ENCODE data around the gene BDNF. TPM values are rescaled to one million over a fixed set of nuclear protein-coding genes. Genes with fewer than 3 reads are reported as not detected.
"Not testable (repeated sequence)": the region's sequence is repeated elsewhere in the genome, so short reads cannot be mapped to it uniquely, and the experiment has no call there.

BDNF gene
- total RNA-seq, 2 donors from 2014 or later, result 0.33 TPM; not detected in 1

GRCh38 chr11:27665508-27666101, 34.6 kb downstream of the BDNF start:
- not testable (repeated sequence) for H3K27ac ChIP-seq (ENCODE audit: low read depth, low read length); H3K4me1 Mint-ChIP-seq; H3K4me3 ChIP-seq (ENCODE audit: low read length); H3K36me3 Mint-ChIP-seq (ENCODE audit: low read depth); H3K4me1 ChIP-seq (ENCODE audit: control insufficient read depth, insufficient read depth, low read length); H3K9ac ChIP-seq (ENCODE audit: extremely low read depth, low read length, poor library complexity, severe bottlenecking); H3K36me3 ChIP-seq (ENCODE audit: control insufficient read depth, insufficient read depth, low read length); H3K9me3 ChIP-seq (ENCODE audit: control insufficient read depth, low read length); H3K27me3 Mint-ChIP-seq (ENCODE audit: insufficient read depth); H3K27me3 ChIP-seq (ENCODE audit: control insufficient read depth, insufficient read depth, low read length, poor library complexity, severe bottlenecking)
- peak overlapping the region; percentile 33 for H3K4me3 Mint-ChIP-seq
- H3K9me3 Mint-ChIP-seq, result peaks cover 29% of the 10 kb centered on the region
- peak; percentile 61 for DNase-seq
- TF ChIP-seq, protein P1, sequence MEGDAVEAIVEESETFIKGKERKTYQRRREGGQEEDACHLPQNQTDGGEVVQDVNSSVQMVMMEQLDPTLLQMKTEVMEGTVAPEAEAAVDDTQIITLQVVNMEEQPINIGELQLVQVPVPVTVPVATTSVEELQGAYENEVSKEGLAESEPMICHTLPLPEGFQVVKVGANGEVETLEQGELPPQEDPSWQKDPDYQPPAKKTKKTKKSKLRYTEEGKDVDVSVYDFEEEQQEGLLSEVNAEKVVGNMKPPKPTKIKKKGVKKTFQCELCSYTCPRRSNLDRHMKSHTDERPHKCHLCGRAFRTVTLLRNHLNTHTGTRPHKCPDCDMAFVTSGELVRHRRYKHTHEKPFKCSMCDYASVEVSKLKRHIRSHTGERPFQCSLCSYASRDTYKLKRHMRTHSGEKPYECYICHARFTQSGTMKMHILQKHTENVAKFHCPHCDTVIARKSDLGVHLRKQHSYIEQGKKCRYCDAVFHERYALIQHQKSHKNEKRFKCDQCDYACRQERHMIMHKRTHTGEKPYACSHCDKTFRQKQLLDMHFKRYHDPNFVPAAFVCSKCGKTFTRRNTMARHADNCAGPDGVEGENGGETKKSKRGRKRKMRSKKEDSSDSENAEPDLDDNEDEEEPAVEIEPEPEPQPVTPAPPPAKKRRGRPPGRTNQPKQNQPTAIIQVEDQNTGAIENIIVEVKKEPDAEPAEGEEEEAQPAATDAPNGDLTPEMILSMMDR (conservative IDR thresholded peaks at IDR 0.05), result peak; percentile 57
- H3K27ac Mint-ChIP-seq, result peak overlapping the region; percentile 91
- WGBS, 2 experiments (ENCODE audit: insufficient coverage in 1 of 2, insufficient read length in 1 of 2), result 71 to 84% methylated on average over 7 to 11 of the region's 11 CpGs

GRCh38 chr11:27663326-27663725, 36.9 kb downstream of the BDNF start:
- DNase-seq, result no peak
- Mint-ChIP-seq H3K4me3 (no peak overlapping the region), H3K9me3 (peaks cover 22% of the 10 kb centered on the region), H3K4me1 (no peaks in the 10 kb centered on the region), H3K27me3 (ENCODE audit: insufficient read depth) (peaks cover 4% of the 10 kb centered on the region), H3K27ac (no peak overlapping the region), H3K36me3 (ENCODE audit: low read depth) (no peaks in the 10 kb centered on the region)
- WGBS, 2 experiments (ENCODE audit: insufficient coverage in 1 of 2, insufficient read length in 1 of 2), result 96 to 100% methylated on average over 1 to 2 of the region's 2 CpGs
- TF ChIP-seq, protein P1 (conservative IDR thresholded peaks at IDR 0.05), result no peak
- H3K27me3 ChIP-seq (ENCODE audit: control insufficient read depth, insufficient read depth, low read length, poor library complexity, severe bottlenecking), result no peaks in the 10 kb centered on the region
- no peak overlapping the region for H3K9ac ChIP-seq (ENCODE audit: extremely low read depth, low read length, poor library complexity, severe bottlenecking)
- no peak overlapping the region for H3K27ac ChIP-seq (ENCODE audit: low read depth, low read length)
- no peaks in the 10 kb centered on the region for H3K36me3 ChIP-seq (ENCODE audit: control insufficient read depth, insufficient read depth, low read length)
- no peak overlapping the region for H3K4me3 ChIP-seq (ENCODE audit: low read length)
- no peaks in the 10 kb centered on the region for H3K4me1 ChIP-seq (ENCODE audit: control insufficient read depth, insufficient read depth, low read length)
- H3K9me3 ChIP-seq (ENCODE audit: control insufficient read depth, low read length), result peaks cover 8% of the 10 kb centered on the region

DNA sequence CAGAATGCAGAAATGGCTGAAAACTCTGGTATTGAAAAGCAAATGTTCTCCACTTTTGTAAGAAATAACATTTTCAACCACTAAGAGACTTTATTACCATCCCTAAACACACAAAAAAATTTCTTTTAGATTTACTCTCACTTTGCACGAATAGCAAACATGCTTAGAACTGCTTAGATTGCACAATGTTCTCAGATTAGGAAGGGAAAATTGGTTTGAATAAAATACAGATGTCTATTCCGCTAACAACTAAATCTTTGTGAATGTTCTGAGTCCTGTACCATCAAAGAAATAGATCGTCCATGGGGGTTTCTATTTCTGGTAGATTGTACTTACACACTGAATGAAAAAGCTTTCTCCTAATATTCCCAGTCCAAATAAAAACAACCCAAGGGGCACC, 40.1 kb downstream of the BDNF start:
- H3K36me3 ChIP-seq (ENCODE audit: control insufficient read depth, insufficient read depth, low read length), result no peaks in the 10 kb centered on the region
- H3K9ac ChIP-seq (ENCODE audit: extremely low read depth, low read length, poor library complexity, severe bottlenecking), result no peak overlapping the region
- H3K9me3 ChIP-seq (ENCODE audit: control insufficient read depth, low read length), result peaks cover 8% of the 10 kb centered on the region
- H3K27ac ChIP-seq (ENCODE audit: low read depth, low read length), result no peak overlapping the region
- H3K4me3 ChIP-seq (ENCODE audit: low read length), result no peak overlapping the region
- no peaks in the 10 kb centered on the region for H3K27me3 Mint-ChIP-seq (ENCODE audit: insufficient read depth)
- H3K9me3 Mint-ChIP-seq, result peaks cover 4% of the 10 kb centered on the region
- TF ChIP-seq, protein P1 (conservative IDR thresholded peaks at IDR 0.05), result no peak
- H3K4me3 Mint-ChIP-seq, result no peak overlapping the region
- H3K36me3 Mint-ChIP-seq (ENCODE audit: low read depth), result no peaks in the 10 kb centered on the region
- 95 to 100% methylated on average over 2 to 3 of the region's 3 CpGs for WGBS, 2 experiments (ENCODE audit: insufficient coverage in 1 of 2, insufficient read length in 1 of 2)
- no peak overlapping the region for H3K27ac Mint-ChIP-seq
- H3K27me3 ChIP-seq (ENCODE audit: control insufficient read depth, insufficient read depth, low read length, poor library complexity, severe bottlenecking), result no peaks in the 10 kb centered on the region
- no peak for DNase-seq
- peaks cover 7% of the 10 kb centered on the region for H3K4me1 Mint-ChIP-seq
- H3K4me1 ChIP-seq (ENCODE audit: control insufficient read depth, insufficient read depth, low read length), result no peaks in the 10 kb centered on the region
